Hepatocyte (in vitro differentiated cells): ENCODE results near the gene MLC1.

Experiments used
- CTCF ChIP-seq: fragments of 200-600 bp; sonication (generic); IDR thresholded peaks from 2 replicates; pipeline ENCODE4 v1.5.1; 2016; ENCODE audit warnings: antibody characterized with exemption, mild to moderate bottlenecking; ENCODE audit not compliant: poor library complexity
- EZH2phosphoT487 ChIP-seq: fragments of 200-600 bp; sonication (generic); IDR thresholded peaks from one replicate; pipeline ENCODE4 v1.6.1; 2018; ENCODE audit warnings: antibody characterized with exemption, mild to moderate bottlenecking, low read depth, moderate library complexity; ENCODE audit not compliant: unreplicated experiment, severe bottlenecking

DNA sequence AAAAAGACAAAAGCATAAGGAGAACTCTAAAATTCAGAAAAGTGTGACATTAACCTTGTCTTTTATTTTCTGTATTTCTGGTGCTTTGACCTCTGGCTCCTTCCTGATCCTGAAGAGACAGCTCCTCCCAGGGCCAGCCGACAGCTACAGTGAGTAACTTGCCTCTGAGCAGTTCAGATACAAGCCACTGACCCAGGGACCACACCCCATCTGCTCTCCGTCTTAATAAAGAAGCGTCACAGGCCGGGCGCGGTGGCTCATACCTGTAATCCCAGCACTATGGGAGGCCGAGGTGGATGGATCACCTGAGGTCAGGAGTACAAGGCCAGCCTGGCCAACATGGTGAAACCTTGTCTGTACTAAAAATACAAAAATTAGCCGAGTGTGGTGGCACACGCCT, 6.5 kb downstream of the MLC1 start:
- TF ChIP-seq CTCF (no peak), EZH2phosphoT487 (no peak)
